SU-DHL-6 (cell line): Measurements from ENCODE around the gene OR2A1.
"Not testable (repeated sequence)": the region's sequence is repeated elsewhere in the genome, so short reads cannot be mapped to it uniquely, and the experiment has no call there.

Source experiments
- CTCF ChIP-seq: fragments of 200-600 bp; sonication (generic); IDR thresholded peaks from one replicate; pipeline ENCODE4 v1.5.1; 2017; ENCODE audit warnings: antibody characterized with exemption, mild to moderate bottlenecking, low read length, moderate library complexity; ENCODE audit not compliant: insufficient read depth, poor library complexity, severe bottlenecking
- EZH2phosphoT487 ChIP-seq: fragments of 200-600 bp; sonication (generic), shearing (Covaris generic); conservative IDR thresholded peaks from 2 replicates; pipeline ENCODE4 v1.6.1; 2018; ENCODE audit warnings: mild to moderate bottlenecking, antibody characterized with exemption, low read length, moderate library complexity, mixed read lengths

GRCh38 chr7:144281981-144282380 is 30.2 kb upstream of the OR2A1 start:
- TF ChIP-seq CTCF, EZH2phosphoT487: not testable (repeated sequence)
